WTC11 (cell line): Measurements from ENCODE around the gene ATAD2B. TPM values are rescaled to one million over a fixed set of nuclear protein-coding genes. Genes with fewer than 3 reads are reported as not detected.

ENCODE experiments used
- ATAC-seq: fragments of 200-7000 bp; cut with Tn5 transposase; 2 replicates; pipeline ENCODE4 v1.10.0; 2021; ENCODE audit warnings: mild to moderate bottlenecking, moderate library complexity
- CTCF ChIA-PET: fragments of 300-600 bp; sonication (Branson Sonifier 250); formaldehyde crosslinking; loops from one replicate; lab custom pipeline; 2021; ENCODE audit warnings: antibody characterized with exemption; lab: Charles Lee
- POLR2A ChIA-PET: fragments of 350-600 bp; sonication (Branson Sonifier 250); formaldehyde crosslinking; loops from one replicate; lab custom pipeline; 2021; ENCODE audit warnings: antibody characterized with exemption; lab: Charles Lee
- DNase-seq: peaks from one replicate; pipeline ENCODE4 v3.0.0; 2021; ENCODE audit warnings: low spot score
- H3K27ac Mint-ChIP-seq: 2 replicates; pipeline ENCODE4 v1.8.0; 2021; ENCODE audit warnings: mixed read lengths
- H3K27me3 Mint-ChIP-seq: 2 replicates; pipeline ENCODE4 v1.8.0; 2021; ENCODE audit warnings: low read depth, mild to moderate bottlenecking, moderate library complexity, mixed read lengths
- H3K36me3 Mint-ChIP-seq: 2 replicates; pipeline ENCODE4 v1.8.0; 2021; ENCODE audit warnings: mixed read lengths
- H3K4me1 Mint-ChIP-seq: 2 replicates; pipeline ENCODE4 v1.8.0; 2022; ENCODE audit warnings: mixed read lengths
- H3K4me3 Mint-ChIP-seq: 2 replicates; pipeline ENCODE4 v1.8.0; 2021; ENCODE audit warnings: mild to moderate bottlenecking, moderate library complexity, mixed read lengths
- H3K9me3 Mint-ChIP-seq: 2 replicates; pipeline ENCODE4 v1.8.0; 2021; ENCODE audit warnings: mixed read lengths
- AR ChIP-seq: fragments of 250-450 bp; sonication (Bioruptor Pico); IDR thresholded peaks from 2 replicates; pipeline ENCODE4 v1.9.0; 2021; ENCODE audit warnings: mild to moderate bottlenecking
- ATF1 ChIP-seq: sonication (generic); formaldehyde crosslinking; IDR thresholded peaks from 2 replicates; pipeline ENCODE4 v1.8.1; 2023; ENCODE audit warnings: mild to moderate bottlenecking, moderate library complexity, missing genetic modification reagents
- FOXP1 ChIP-seq: sonication (generic); formaldehyde crosslinking; IDR thresholded peaks from 2 replicates; pipeline ENCODE4 v1.8.0; 2022; ENCODE audit warnings: missing genetic modification reagents, mild to moderate bottlenecking, moderate library complexity, borderline replicate concordance
- HMGA2 ChIP-seq: fragments of 250-450 bp; sonication (Bioruptor Pico); IDR thresholded peaks from 2 replicates; pipeline ENCODE4 v1.4.0; 2021; ENCODE audit warnings: mild to moderate bottlenecking, moderate library complexity
- JAZF1 ChIP-seq: fragments of 250-450 bp; sonication (Bioruptor Pico); IDR thresholded peaks from 2 replicates; pipeline ENCODE4 v1.9.0; 2021; ENCODE audit warnings: moderate library complexity, mild to moderate bottlenecking, inconsistent platforms
- OVOL2 ChIP-seq: fragments of 250-450 bp; sonication (Bioruptor Pico); IDR thresholded peaks from 2 replicates; pipeline ENCODE4 v1.9.0; 2021; ENCODE audit warnings: mild to moderate bottlenecking, borderline replicate concordance
- RELA ChIP-seq: sonication (generic); formaldehyde crosslinking; IDR thresholded peaks from 2 replicates; pipeline ENCODE4 v1.8.1; 2022; ENCODE audit warnings: missing genetic modification reagents, mild to moderate bottlenecking, borderline replicate concordance
- RORB ChIP-seq: fragments of 250-450 bp; sonication (Bioruptor Pico); IDR thresholded peaks from 2 replicates; pipeline ENCODE4 v1.9.0; 2021; ENCODE audit warnings: mild to moderate bottlenecking
- SMAD3 ChIP-seq: sonication (generic); formaldehyde crosslinking; IDR thresholded peaks from 2 replicates; pipeline ENCODE4 v1.8.0; 2022; ENCODE audit warnings: missing genetic modification reagents, mild to moderate bottlenecking, borderline replicate concordance
- ZNF138 ChIP-seq: sonication (generic); formaldehyde crosslinking; conservative IDR thresholded peaks from 2 replicates; pipeline ENCODE4 v1.8.1; 2022; ENCODE audit warnings: mild to moderate bottlenecking, moderate library complexity, missing genetic modification reagents
- ZNF416 ChIP-seq: fragments of 250-450 bp; sonication (Bioruptor Pico); IDR thresholded peaks from 2 replicates; pipeline ENCODE4 v1.9.0; 2021; ENCODE audit warnings: mild to moderate bottlenecking, inconsistent platforms
- total RNA-seq: library from RNA; stranded (reverse); gene quantifications from 3 replicates; pipeline ENCODE4 v1.2.3, GENCODE V29; 2021
- TF ChIP-seq, protein P1 (sequence below): sonication (generic); formaldehyde crosslinking; IDR thresholded peaks from 2 replicates; pipeline ENCODE4 v1.8.1; 2022; ENCODE audit warnings: mild to moderate bottlenecking, missing genetic modification reagents, moderate library complexity, borderline replicate concordance
- TF ChIP-seq, protein P2 (sequence below): sonication (generic); formaldehyde crosslinking; IDR thresholded peaks from 2 replicates; pipeline ENCODE4 v1.8.0; 2023; ENCODE audit warnings: mild to moderate bottlenecking, missing genetic modification reagents
- TF ChIP-seq, protein P3 (sequence below): sonication (generic); formaldehyde crosslinking; IDR thresholded peaks from 2 replicates; pipeline ENCODE4 v1.8.1; 2022; ENCODE audit warnings: low read depth, mild to moderate bottlenecking, moderate library complexity, missing genetic modification reagents, borderline replicate concordance
- TF ChIP-seq, protein P4 (sequence below): fragments of 250-450 bp; sonication (Bioruptor Pico); IDR thresholded peaks from 2 replicates; pipeline ENCODE4 v1.9.0; 2021; ENCODE audit warnings: moderate library complexity, mild to moderate bottlenecking, inconsistent platforms, borderline replicate concordance
- TF ChIP-seq, protein P5 (sequence below): sonication (generic); formaldehyde crosslinking; IDR thresholded peaks from 2 replicates; pipeline ENCODE4 v1.8.0; 2022; ENCODE audit warnings: mild to moderate bottlenecking, missing genetic modification reagents
- TF ChIP-seq, protein P6 (sequence below): fragments of 250-450 bp; sonication (Bioruptor Pico); IDR thresholded peaks from 2 replicates; pipeline ENCODE4 v1.9.0; 2021; ENCODE audit warnings: mild to moderate bottlenecking

The ATAD2B gene
- total RNA-seq, 1 experiment from 2014 or later = 21.5 TPM

- ChIA-PET POLR2A (interaction anchor here (0.6 to 1.3 kb wide), 3 partner anchors 65 to 334 kb away, joined by 3 to 4 read pairs (median 3); partner anchors contain the start of gene ATAD2B), CTCF (interaction anchor here (1.3 to 2.2 kb wide), 2 partner anchors 12 to 90 kb away, joined by 4 to 14 read pairs; partner anchors contain the start of gene ATAD2B)
- H3K27me3 Mint-ChIP-seq = no peaks in the 10 kb centered on the region
- H3K9me3 Mint-ChIP-seq = peaks cover 25% of the 10 kb centered on the region
- no peak overlapping the region for H3K4me3 Mint-ChIP-seq
- no peak overlapping the region for H3K27ac Mint-ChIP-seq
- DNase-seq (no peak), ATAC-seq (no peak)
- H3K4me1 Mint-ChIP-seq = no peaks in the 10 kb centered on the region
- TF ChIP-seq, protein P1, sequence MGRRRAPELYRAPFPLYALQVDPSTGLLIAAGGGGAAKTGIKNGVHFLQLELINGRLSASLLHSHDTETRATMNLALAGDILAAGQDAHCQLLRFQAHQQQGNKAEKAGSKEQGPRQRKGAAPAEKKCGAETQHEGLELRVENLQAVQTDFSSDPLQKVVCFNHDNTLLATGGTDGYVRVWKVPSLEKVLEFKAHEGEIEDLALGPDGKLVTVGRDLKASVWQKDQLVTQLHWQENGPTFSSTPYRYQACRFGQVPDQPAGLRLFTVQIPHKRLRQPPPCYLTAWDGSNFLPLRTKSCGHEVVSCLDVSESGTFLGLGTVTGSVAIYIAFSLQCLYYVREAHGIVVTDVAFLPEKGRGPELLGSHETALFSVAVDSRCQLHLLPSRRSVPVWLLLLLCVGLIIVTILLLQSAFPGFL (CRISPR knock-in tag) = no peak
- TF ChIP-seq ZNF138 (no peak), FOXP1 (CRISPR knock-in tag) (no peak), HMGA2 (CRISPR knock-in tag) (no peak), RELA (CRISPR knock-in tag) (no peak), AR (CRISPR knock-in tag) (no peak)
- TF ChIP-seq, protein P2, sequence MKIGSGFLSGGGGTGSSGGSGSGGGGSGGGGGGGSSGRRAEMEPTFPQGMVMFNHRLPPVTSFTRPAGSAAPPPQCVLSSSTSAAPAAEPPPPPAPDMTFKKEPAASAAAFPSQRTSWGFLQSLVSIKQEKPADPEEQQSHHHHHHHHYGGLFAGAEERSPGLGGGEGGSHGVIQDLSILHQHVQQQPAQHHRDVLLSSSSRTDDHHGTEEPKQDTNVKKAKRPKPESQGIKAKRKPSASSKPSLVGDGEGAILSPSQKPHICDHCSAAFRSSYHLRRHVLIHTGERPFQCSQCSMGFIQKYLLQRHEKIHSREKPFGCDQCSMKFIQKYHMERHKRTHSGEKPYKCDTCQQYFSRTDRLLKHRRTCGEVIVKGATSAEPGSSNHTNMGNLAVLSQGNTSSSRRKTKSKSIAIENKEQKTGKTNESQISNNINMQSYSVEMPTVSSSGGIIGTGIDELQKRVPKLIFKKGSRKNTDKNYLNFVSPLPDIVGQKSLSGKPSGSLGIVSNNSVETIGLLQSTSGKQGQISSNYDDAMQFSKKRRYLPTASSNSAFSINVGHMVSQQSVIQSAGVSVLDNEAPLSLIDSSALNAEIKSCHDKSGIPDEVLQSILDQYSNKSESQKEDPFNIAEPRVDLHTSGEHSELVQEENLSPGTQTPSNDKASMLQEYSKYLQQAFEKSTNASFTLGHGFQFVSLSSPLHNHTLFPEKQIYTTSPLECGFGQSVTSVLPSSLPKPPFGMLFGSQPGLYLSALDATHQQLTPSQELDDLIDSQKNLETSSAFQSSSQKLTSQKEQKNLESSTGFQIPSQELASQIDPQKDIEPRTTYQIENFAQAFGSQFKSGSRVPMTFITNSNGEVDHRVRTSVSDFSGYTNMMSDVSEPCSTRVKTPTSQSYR (CRISPR knock-in tag) = no peak
- TF ChIP-seq, protein P3, sequence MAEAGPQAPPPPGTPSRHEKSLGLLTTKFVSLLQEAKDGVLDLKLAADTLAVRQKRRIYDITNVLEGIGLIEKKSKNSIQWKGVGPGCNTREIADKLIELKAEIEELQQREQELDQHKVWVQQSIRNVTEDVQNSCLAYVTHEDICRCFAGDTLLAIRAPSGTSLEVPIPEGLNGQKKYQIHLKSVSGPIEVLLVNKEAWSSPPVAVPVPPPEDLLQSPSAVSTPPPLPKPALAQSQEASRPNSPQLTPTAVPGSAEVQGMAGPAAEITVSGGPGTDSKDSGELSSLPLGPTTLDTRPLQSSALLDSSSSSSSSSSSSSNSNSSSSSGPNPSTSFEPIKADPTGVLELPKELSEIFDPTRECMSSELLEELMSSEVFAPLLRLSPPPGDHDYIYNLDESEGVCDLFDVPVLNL = no peak
- TF ChIP-seq, protein P4, sequence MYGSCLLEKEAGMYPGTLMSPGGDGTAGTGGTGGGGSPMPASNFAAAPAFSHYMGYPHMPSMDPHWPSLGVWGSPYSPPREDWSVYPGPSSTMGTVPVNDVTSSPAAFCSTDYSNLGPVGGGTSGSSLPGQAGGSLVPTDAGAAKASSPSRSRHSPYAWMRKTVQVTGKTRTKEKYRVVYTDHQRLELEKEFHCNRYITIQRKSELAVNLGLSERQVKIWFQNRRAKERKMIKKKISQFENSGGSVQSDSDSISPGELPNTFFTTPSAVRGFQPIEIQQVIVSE = no peak
- TF ChIP-seq, protein P5, sequence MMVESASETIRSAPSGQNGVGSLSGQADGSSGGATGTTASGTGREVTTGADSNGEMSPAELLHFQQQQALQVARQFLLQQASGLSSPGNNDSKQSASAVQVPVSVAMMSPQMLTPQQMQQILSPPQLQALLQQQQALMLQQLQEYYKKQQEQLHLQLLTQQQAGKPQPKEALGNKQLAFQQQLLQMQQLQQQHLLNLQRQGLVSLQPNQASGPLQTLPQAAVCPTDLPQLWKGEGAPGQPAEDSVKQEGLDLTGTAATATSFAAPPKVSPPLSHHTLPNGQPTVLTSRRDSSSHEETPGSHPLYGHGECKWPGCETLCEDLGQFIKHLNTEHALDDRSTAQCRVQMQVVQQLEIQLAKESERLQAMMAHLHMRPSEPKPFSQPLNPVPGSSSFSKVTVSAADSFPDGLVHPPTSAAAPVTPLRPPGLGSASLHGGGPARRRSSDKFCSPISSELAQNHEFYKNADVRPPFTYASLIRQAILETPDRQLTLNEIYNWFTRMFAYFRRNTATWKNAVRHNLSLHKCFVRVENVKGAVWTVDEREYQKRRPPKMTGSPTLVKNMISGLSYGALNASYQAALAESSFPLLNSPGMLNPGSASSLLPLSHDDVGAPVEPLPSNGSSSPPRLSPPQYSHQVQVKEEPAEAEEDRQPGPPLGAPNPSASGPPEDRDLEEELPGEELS = no peak
- peaks cover 34% of the 10 kb centered on the region for H3K36me3 Mint-ChIP-seq
Observed at GRCh38 chr2:23836505-23836904, 90.4 kb downstream of the ATAD2B start.

GRCh38 chr2:23835988-23836387 lies 90.9 kb downstream of the ATAD2B start:
- TF ChIP-seq ZNF416 (CRISPR knock-in tag) (no peak), JAZF1 (CRISPR knock-in tag) (no peak), RORB (no peak), SMAD3 (no peak), OVOL2 (CRISPR knock-in tag) (no peak), ATF1 (CRISPR knock-in tag) (no peak)
- TF ChIP-seq, protein P2 (CRISPR knock-in tag) = no peak
- TF ChIP-seq, protein P6, sequence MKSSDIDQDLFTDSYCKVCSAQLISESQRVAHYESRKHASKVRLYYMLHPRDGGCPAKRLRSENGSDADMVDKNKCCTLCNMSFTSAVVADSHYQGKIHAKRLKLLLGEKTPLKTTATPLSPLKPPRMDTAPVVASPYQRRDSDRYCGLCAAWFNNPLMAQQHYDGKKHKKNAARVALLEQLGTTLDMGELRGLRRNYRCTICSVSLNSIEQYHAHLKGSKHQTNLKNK = no peak
- no peak overlapping the region for H3K27ac Mint-ChIP-seq
- ChIA-PET POLR2A (interaction anchor here (1.3 kb wide), 1 partner anchor 91 kb away, joined by 4 read pairs; the partner anchor contains the start of gene ATAD2B), CTCF (interaction anchor here (0.6 to 2.2 kb wide), 3 partner anchors 11 to 91 kb away, joined by 4 to 14 read pairs (median 6); partner anchors contain the start of gene ATAD2B)
- no peaks in the 10 kb centered on the region for H3K4me1 Mint-ChIP-seq
- H3K27me3 Mint-ChIP-seq = no peaks in the 10 kb centered on the region
- no peak for DNase-seq
- no peak overlapping the region for H3K4me3 Mint-ChIP-seq
- ATAC-seq = no peak
- peaks cover 32% of the 10 kb centered on the region for H3K36me3 Mint-ChIP-seq
- peaks cover 25% of the 10 kb centered on the region for H3K9me3 Mint-ChIP-seq
